GM21619 (cell line): ENCODE measurements around the gene MIEF2.
"Not testable (repeated sequence)": the region's sequence is repeated elsewhere in the genome, so short reads cannot be mapped to it uniquely, and the experiment has no call there.

Experiments used
- ATAC-seq: cut with Tn5 transposase; IDR thresholded peaks from one replicate; pipeline ENCODE4 v1.9.1; 2021; ENCODE audit not compliant: unreplicated experiment

MIEF2 gene

GRCh38 chr17:18260332-18261145 lies at the start of gene MIEF2:
MIEF2 (plus strand) TSS chr17:18260662; CDS start chr17:18262721, 2,059 bp downstream.
- peak; percentile 73 for ATAC-seq

DNA sequence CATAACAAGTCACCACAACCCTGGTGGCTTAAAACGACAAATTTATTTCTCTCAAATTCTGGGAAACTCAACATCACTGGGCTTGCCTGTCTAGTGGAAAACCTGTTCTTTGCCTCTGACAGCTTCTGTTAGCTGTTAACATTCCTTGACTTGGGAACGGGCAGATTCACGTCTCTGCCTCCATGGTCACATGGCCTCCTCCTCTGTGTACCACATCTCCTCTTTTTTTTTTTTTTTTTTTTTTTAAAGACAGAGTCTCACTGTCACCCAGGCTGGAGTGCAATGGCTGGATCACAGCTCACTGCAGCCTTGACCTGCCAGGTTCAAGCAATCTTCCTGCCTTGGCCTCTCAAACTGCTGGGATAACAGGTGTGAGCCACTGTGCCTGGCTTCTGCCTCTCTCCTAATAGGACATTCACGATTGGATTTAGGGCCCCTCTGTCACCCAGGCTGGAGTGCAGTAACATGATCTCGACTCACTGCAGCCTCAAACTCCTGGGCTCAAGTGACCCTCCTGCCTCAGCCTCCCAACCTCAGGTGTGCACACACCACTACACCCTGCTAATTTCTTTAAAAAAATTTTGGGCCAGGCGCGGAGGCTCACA lies 46.7 kb upstream of the MIEF2 start:
- no peak for ATAC-seq

DNA sequence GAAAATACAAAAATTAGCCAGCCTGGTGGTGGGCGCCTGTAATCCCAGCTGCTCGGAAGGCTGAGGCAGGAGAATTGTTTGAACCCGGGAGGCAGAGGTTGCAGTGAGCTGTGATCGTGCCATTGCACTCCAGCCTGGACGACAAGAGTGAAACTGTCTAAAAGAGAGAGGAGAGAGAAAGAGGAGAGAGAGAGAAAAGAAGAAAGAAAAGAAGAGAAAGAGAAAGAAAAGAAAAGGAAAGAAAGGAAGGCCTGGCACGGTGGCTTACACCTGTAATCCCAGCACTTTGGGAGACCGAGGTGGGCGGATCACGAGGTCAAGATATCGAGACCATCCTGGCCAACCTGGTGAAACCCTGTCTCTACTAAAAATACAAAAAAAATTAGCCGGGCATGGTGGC lies 43.6 kb upstream of the MIEF2 start:
- not testable (repeated sequence) for ATAC-seq

DNA sequence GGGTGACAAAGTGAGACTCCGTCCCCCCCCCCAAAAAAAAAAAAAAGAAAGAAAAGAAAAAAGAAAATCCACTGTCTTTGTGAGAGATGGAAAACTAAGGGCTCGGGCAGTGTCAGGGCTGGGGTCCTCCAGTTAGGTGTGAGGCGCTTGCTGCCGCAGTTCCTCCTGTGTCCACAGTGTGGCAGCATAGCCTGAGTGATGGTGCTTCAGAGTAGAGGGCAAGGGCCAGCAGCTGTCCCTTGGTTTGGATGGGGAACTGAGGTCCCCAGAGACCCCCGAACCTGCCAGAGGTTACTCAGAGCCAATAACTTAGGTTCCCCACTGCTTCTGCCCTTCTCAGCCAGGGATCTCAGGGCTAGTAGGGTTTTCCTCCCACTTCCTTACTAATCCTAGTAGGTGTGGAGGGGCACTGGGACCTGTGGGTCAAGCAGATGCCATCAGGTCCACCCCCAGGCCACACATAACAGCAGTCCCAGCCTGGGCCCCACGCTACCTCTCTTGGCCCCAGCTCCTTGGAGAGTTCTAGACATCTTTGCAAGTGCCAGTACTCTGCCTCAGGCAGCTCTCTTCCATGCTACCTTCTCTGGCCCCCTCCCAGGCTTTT lies 42.9 kb upstream of the MIEF2 start:
- ATAC-seq: no peak

DNA sequence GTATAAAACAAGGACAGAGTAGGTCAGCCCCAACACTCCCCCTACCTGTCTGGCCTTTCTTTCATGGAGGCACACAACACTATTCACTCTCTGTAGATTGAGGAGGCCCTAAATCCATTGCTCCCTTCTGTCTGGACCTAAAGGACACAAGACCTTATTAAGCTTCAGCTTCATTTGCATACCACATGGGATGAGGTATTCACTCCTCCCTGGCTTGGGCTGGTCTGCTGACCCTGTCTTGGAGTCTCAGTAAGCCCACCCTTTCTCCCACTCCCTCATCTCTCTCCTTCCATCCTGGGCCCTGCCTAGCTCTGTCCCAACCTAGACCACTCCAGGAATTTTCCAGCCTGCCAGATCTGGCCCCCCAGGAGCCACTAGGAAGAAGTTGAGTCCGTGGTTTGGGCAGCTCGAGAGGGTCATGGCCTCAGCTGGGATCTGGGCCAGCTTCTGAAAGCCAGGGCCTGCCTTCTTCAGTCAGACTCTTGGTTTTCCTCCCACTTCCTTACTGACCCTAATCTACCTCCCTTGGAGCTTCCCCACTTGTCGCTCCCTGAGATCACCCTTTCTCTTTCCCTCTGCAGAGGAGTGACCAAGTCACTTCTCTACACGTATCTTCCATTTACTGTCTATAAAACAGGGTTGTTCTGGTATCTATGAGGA lies 41.6 kb upstream of the MIEF2 start:
- no peak for ATAC-seq

- no peak for ATAC-seq
Measured at GRCh38 chr17:18224053-18224386, 36.4 kb upstream of the MIEF2 start.

DNA sequence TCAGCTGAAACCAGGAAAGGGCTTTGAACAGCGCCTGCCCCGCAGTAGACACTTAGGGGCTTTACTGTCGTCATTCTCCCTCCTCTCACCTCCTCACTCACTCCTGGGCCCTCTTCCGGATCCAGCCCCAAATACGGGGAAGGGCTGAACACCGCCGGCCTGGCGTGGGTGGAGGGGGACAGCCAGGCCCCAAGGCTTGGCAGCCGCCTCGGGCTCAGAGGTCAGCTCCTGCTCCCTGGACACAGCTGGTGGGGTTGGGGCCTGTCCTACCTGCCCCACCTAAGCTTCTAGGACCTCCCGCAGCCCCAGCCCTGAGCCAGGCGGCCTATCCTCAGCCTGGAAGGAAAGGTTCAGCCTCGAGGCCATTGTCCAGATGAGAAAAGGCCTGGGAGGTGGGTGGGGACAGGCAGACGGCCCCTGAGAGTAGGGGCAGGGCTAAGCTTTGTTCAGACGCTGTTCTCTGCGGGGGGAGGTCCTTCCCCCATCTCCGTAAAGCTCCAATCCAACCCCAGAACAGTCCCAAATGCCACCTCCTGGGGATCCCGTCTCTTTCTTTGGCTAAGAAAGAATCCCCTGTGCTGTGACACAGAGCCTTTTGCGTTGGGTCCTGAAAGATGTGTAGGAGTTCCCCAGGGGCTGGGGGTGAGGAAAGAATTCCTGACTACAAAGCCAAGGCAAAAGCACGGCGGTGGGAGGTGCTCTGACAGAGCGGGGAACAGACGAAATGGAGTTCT lies 35.9 kb upstream of the MIEF2 start:
- ATAC-seq: no peak

DNA sequence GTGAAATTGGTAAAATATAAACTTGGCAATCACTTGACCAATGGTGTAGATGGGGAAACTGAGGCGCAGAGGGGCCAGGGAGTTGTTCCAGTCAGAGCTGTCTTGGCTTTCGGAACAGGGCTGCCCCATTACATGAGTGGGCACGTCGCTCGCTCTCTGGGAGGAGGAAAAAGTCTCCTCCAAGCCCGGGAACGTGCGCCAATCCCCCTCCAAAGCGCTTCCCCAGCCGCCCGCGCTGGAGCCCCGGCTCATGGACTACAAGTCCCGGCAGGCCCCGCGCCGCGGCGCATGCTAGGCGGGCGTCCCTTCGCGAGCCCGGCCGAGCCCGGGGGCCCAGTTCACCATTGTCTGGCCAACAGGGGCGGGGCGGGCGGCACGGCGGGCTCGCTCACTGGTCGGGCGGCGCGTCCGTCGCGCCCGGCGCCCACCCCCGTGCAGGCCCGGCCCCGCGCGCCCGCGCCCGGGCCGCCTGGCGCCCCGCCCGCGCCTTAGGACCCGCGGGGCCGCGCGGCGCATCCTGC lies 35.3 kb upstream of the MIEF2 start, which contains the start of gene LLGL1:
Gene LLGL1 (plus strand): TSS at position 515 of the 521 bp plus-strand sequence. CDS start 48 bp downstream, outside the sequence.
- ATAC-seq: peak; percentile 71

- ATAC-seq: peak; percentile 20
Measured at GRCh38 chr17:18225642-18226283, 34.7 kb upstream of the MIEF2 start.

GRCh38 chr17:18226284-18226945 lies 34.0 kb upstream of the MIEF2 start:
- no peak for ATAC-seq

GRCh38 chr17:18227635-18228034 lies 32.8 kb upstream of the MIEF2 start:
- no peak for ATAC-seq

DNA sequence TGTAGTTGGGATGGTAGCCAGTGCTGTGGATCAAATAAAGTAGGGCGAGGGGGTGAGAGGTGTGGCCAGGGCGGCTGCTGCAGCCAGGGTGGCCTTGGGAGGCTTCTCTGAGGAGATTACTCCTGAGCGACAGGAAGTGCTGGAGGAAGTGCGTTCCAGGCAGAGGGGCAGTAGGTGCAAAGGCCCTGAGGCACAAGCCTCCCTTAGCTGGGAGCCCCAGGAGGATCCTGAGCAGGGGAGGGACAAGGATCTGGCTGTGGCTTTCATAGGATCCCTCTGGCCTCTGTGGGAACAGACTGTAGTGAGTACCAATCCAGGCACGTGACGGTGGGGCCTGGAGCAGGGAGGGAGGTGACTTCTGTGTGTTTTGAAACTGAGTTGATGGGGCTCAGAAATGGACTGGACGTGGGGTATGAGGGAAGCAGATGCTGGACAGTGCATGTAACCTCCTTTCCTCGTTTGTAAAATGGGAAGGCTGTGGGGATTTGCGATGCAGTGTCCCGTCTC lies 32.2 kb upstream of the MIEF2 start:
- ATAC-seq: no peak

DNA sequence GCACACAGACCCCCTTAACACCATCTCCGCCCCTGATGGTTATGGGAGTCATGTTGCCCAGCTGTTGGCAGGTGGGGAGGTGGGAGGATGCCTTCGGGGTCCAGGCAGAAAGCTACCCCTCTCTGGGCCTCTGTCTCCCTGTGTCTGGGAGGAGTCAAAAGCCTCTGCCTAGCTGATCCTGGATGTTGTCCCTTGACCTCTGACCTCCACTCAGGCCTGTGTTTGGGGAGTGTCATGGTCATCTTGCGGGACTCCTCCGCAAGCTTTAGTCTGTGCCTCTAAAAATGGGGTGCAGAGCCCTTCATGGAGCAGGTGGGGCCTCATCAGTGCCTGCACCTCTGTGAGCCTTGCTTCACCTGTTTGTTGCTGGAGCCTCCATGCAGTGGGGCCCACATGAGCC lies 31.2 kb upstream of the MIEF2 start:
- no peak for ATAC-seq

DNA sequence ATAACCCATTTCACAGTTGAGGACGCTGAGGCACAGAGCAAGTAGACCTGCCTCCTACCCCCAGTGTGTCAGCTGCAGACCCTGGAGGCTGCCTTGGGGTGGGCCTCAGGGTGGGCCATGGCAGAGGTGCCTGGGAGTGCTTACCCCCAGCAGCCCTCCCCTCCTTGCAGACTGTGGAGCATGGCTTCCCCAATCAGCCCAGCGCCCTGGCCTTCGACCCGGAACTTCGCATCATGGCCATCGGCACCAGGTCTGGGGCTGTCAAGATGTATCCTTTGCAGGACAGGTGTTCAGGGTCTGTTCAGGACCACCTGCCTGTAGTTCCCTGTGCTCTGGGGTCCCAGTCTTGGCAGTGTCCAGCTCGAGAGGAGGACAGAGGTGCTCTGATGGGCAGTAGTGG lies 30.7 kb upstream of the MIEF2 start:
- no peak for ATAC-seq

DNA sequence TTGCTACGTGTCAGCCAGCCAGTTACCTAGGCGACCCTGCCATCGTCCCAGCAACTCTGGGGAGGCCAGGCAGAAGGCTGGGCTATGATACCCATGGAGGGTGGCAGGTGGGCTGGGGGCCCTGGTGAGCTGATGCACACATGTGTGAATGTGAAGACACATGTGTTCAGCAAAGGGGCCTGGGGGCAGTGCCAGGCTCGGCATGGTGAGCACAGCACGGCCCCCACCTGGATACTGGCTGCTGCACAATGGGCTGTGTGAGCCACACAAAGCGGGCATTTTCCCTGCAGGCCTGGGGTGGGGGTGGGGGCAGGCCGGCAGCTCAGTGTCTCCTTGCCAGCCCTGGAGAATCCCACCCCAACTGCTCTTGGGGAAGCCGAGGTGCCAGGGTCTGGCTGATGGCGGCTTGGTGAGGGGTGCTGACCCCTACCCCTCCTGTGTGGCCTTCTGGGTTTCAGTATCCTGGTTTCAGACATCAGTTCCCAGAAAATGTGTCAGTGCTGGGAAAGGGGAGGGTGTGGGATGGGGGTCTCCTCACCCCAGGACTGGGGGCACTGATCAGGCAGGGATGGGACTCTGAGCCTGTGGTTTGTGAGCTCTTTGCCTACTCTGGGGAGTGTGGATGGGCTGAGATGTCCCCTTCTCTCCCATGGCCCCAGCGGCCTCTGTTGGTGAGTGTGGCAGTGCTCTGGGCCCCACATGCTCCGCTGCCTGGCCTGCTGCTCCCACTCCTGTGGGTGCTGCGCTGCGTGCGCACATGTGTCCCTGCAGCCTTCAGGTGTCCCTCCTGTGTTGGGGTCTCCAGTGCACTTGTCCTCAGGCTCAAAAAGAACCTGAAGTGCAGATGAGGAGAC lies 29.9 kb upstream of the MIEF2 start:
- ATAC-seq: no peak

DNA sequence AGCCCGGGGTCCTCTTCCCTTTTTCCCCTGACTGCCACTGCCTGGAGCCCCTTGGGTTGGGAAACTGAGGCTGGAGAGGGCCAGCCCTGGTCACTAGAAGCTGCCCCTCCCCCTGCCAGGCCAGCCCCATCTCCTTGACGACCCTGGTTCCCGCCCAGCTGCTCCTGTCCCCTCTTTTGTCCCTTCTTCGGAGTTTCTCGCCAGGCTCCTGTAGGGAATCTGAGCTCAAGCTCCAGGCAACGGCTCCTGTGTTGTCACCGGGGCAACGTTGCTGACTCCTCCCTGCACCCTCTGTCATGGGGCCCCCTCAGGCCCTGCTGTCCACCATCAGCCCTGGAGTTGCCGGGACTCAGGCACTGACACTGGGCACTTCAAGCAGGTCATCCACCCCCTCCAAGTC lies 29.3 kb upstream of the MIEF2 start:
- ATAC-seq: no peak

- no peak for ATAC-seq
Measured at GRCh38 chr17:18233803-18234518, 26.5 kb upstream of the MIEF2 start.

DNA sequence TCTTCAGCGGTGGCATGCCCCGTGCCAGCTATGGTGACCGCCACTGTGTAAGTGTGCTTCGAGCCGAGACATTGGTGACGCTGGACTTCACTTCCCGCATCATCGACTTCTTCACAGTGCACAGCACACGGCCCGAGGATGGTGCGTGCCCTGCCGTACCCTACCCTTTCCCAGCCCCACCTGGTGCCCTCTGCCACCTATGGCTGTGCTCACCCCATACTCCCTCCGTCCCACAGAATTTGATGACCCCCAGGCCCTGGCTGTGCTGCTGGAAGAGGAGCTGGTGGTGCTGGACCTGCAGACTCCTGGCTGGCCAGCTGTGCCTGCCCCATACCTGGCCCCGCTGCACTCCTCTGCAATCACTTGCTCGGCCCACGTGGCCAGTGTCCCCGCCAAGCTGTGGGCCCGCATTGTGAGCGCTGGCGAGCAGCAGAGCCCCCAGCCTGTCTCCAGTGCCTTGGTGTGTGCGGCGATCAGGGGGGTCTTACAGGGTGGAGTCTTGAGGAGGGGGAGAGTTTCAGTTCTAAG lies 25.5 kb upstream of the MIEF2 start:
- ATAC-seq: no peak
